GM12878 (cell line): ENCODE results near the gene SMO. TPM values are rescaled to one million over a fixed set of nuclear protein-coding genes. Genes with fewer than 3 reads are reported as not detected.

Source experiments
- ATAC-seq: fragments of 200-7000 bp; cut with Tn5 transposase; 3 replicates; pipeline ENCODE4 v1.9.1; 2020; ENCODE audit warnings: mild to moderate bottlenecking, moderate library complexity
- BruUV-seq: library from RNA; stranded (reverse); fragments of 400-500 nt; replicated peaks from 2 replicates; lab custom pipeline; 2021; lab: Mats Ljungman, UMichigan
- CTCF ChIA-PET: fragments of 300-600 bp; sonication (Branson Sonifier 250); formaldehyde crosslinking; extraction: SDS; loops from one replicate; lab custom pipeline; 2021; ENCODE audit warnings: inconsistent platforms; lab: Yijun Ruan, JAX
- POLR2A ChIA-PET: fragments of 350-600 bp; formaldehyde crosslinking; extraction: SDS; loops from one replicate; lab custom pipeline; 2021; ENCODE audit warnings: inconsistent platforms; lab: Charles Lee
- RAD21 ChIA-PET: fragments of 300-600 bp; sonication (Branson Sonifier 250); formaldehyde crosslinking; loops from one replicate; lab custom pipeline; 2023; ENCODE audit warnings: antibody characterized with exemption; ENCODE audit not compliant: unreplicated experiment; lab: Charles Lee
- SMC1A ChIA-PET: fragments of 300-600 bp; sonication (Branson Sonifier 250); formaldehyde crosslinking; loops from one replicate; lab custom pipeline; 2023; ENCODE audit not compliant: unreplicated experiment, uncharacterized antibody; lab: Charles Lee
- DNase-seq: peaks from one replicate; pipeline ENCODE4 v3.0.0-alpha.2; 2011; ENCODE audit warnings: low read depth, low spot score
- FAIRE-seq: peaks from 3 replicates; lab custom pipeline; 2011; peaks lifted over from hg19 to GRCh38; lab: Jason Lieb, UNC
- H2AFZ ChIP-seq: 2 replicates; pipeline ENCODE4 v1.6.0; 2011; ENCODE audit warnings: low read depth, low read length, control low read depth; ENCODE audit not compliant: control insufficient read depth
- H3K27ac ChIP-seq: 2 replicates; pipeline ENCODE4 v1.5.1; 2011; ENCODE audit warnings: control low read depth; ENCODE audit not compliant: control insufficient read depth, insufficient read depth
- H3K27me3 ChIP-seq, 2 experiments: replicated peaks in 1 of 2; 2 replicates each; pipeline versions ENCODE4 v1.6.0 to v1.6.1; 2011; ENCODE audit warnings: low read length in 1 of 2; ENCODE audit not compliant: control insufficient read depth in 2 of 2, insufficient read depth in 2 of 2
- H3K36me3 ChIP-seq, 2 experiments: 2 replicates each; pipeline ENCODE4 v1.5.1; 2011; ENCODE audit warnings: low read length in 1 of 2; ENCODE audit not compliant: control insufficient read depth in 2 of 2, insufficient read depth in 2 of 2
- H3K4me1 ChIP-seq: 2 replicates; pipeline ENCODE4 v1.6.1; 2011; ENCODE audit warnings: mild to moderate bottlenecking, low read length, moderate library complexity, mixed read lengths; ENCODE audit not compliant: control insufficient read depth, insufficient read depth
- H3K4me2 ChIP-seq: 2 replicates; pipeline ENCODE4 v1.6.0; 2011; ENCODE audit warnings: control low read depth; ENCODE audit not compliant: control insufficient read depth, insufficient read depth
- H3K4me3 ChIP-seq: fragments of 200-600 bp; sonication (generic); 2 replicates; pipeline ENCODE4 v1.5.1; 2016
- H3K79me2 ChIP-seq: 2 replicates; pipeline ENCODE4 v1.6.0; 2011; ENCODE audit warnings: low read length; ENCODE audit not compliant: control insufficient read depth, insufficient read depth
- H3K9ac ChIP-seq: 2 replicates; pipeline ENCODE4 v1.8.0; 2011; ENCODE audit warnings: low read length, control low read depth, mixed read lengths; ENCODE audit not compliant: control insufficient read depth, insufficient read depth
- H3K9me3 ChIP-seq: replicated peaks from 3 replicates; pipeline ENCODE4 v1.5.1; 2011; ENCODE audit warnings: mild to moderate bottlenecking, low read length; ENCODE audit not compliant: control insufficient read depth, insufficient read depth
- H4K20me1 ChIP-seq: 2 replicates; pipeline ENCODE4 v1.6.0; 2011; ENCODE audit not compliant: control insufficient read depth, insufficient read depth
- ATF2 ChIP-seq: IDR thresholded peaks from 2 replicates; pipeline ENCODE4 v1.6.1; 2012; ENCODE audit warnings: low read length, inconsistent platforms
- CEBPB ChIP-seq, 2 experiments: fragments of 150-350 bp in 1 of 2; IDR thresholded peaks; 2 replicates each; pipeline ENCODE4 v1.6.1; 2012 to 2014; ENCODE audit warnings: low read depth in 2 of 2, low read length in 2 of 2, borderline replicate concordance in 1 of 2, inconsistent platforms in 1 of 2
- DPF2 ChIP-seq: fragments of 450-650 bp; IDR thresholded peaks from 2 replicates; pipeline ENCODE4 v1.6.1; 2017; ENCODE audit warnings: mild to moderate bottlenecking
- FOXK2 ChIP-seq: fragments of 450-650 bp; IDR thresholded peaks from 2 replicates; pipeline ENCODE4 v1.6.1; 2017; ENCODE audit warnings: mild to moderate bottlenecking, moderate library complexity
- HCFC1 ChIP-seq: fragments of 150-350 bp; IDR thresholded peaks from 2 replicates; pipeline ENCODE4 v1.6.1; 2014; ENCODE audit warnings: low read length
- HSF1 ChIP-seq: fragments of 150-350 bp; IDR thresholded peaks from 2 replicates; pipeline ENCODE4 v1.6.1; 2014; ENCODE audit warnings: mild to moderate bottlenecking, low read depth, low read length
- MTA2 ChIP-seq: fragments of 450-650 bp; IDR thresholded peaks from 2 replicates; pipeline ENCODE4 v1.6.1; 2016; ENCODE audit warnings: low read depth, mild to moderate bottlenecking, moderate library complexity
- NFYA ChIP-seq: IDR thresholded peaks from 2 replicates; pipeline ENCODE4 v1.6.1; 2011; ENCODE audit warnings: low read depth, mild to moderate bottlenecking, low read length, improper control_type of control experiment, borderline replicate concordance
- SIN3A ChIP-seq: IDR thresholded peaks from 2 replicates; pipeline ENCODE4 v1.6.1; 2012; ENCODE audit warnings: low read depth, low read length, improper control_type of control experiment
- SREBF1 ChIP-seq: IDR thresholded peaks from 2 replicates; pipeline ENCODE4 v1.6.1; 2012; ENCODE audit warnings: mild to moderate bottlenecking, low read length
- TAF1 ChIP-seq: IDR thresholded peaks from 2 replicates; pipeline ENCODE4 v1.6.1; 2011; ENCODE audit warnings: mild to moderate bottlenecking, low read depth, low read length, borderline replicate concordance
- YBX1 ChIP-seq: fragments of 450-650 bp; IDR thresholded peaks from 2 replicates; pipeline ENCODE4 v1.6.1; 2016; ENCODE audit warnings: antibody characterized with exemption
- YY1 ChIP-seq: IDR thresholded peaks from 2 replicates; pipeline ENCODE4 v1.6.1; 2011; ENCODE audit warnings: low read depth, mild to moderate bottlenecking, low read length
- ZBTB11 ChIP-seq: fragments of 450-650 bp; formaldehyde crosslinking; IDR thresholded peaks from 2 replicates; pipeline ENCODE4 v1.5.0; 2022; ENCODE audit warnings: mild to moderate bottlenecking, missing genetic modification characterization
- WGBS: methylation state at CpG from one replicate; pipeline ENCODE4 v1.1.6; 2016; ENCODE audit warnings: low lambda C conversion rate; ENCODE audit not compliant: insufficient replicate concordance, insufficient coverage; ENCODE audit errors: missing lambda C conversion rate; 5-methylcytosine and 5-hydroxymethylcytosine counted together
- in situ Hi-C: fragments of 300-500 bp; cut with MboI; formaldehyde crosslinking; loops from 9 replicates; pipeline ENCODE4 v1.14.3; 2018; ENCODE audit warnings: mixed read lengths
- intact Hi-C: fragments of 100-400 bp; cut with micrococcal nuclease; formaldehyde crosslinking; loops from one replicate; pipeline ENCODE4 v1.14.2; 2022; ENCODE audit not compliant: unreplicated experiment
- polyA plus RNA-seq, 11 experiments: library from polyadenylated mRNA; depleted of rRNA in 4 of 11; unstranded in 6 of 11; stranded (reverse) in 5 of 11; fragments of >200 nt; fragmentation: Nextera tagmentation in 4 of 11; fragmentation: Illumina TruSeq in 1 of 11; extraction: Ambion mirVana in 4 of 11; extraction: Trizol in 1 of 11; gene quantifications; 1 replicate in 1 of 11; 2 replicates in 10 of 11; pipeline versions ENCODE4 v1.2.1 to v1.2.3, GENCODE V29; 2011 to 2016; ENCODE audit warnings: inconsistent platforms in 2 of 11, missing spikeins in 2 of 11, low read depth in 1 of 11
- total RNA-seq, 4 experiments: library from RNA; depleted of rRNA in 3 of 4; stranded (reverse); fragments of >200 nt in 3 of 4; fragmentation: Illumina TruSeq in 1 of 4; extraction: Trizol in 1 of 4; gene quantifications; 2 replicates each; pipeline versions ENCODE4 v1.2.1 to v1.2.3, GENCODE V29; 2013 to 2021

SMO gene
- total and polyA plus RNA-seq, 10 of the 15 experiments (the other 5 are each of a cell fraction or from before 2014, with no cell fraction given) = 0.40 to 11.2 (median 2.6) TPM

GRCh38 chr7:129257168-129257567 lies 68.7 kb downstream of the SMO start (continued):
- TF ChIP-seq ZBTB11 (CRISPR knock-in tag) (no peak), SREBF1 (no peak), FOXK2 (no peak), ATF2 (no peak)

GRCh38 chr7:129258649-129259389 lies 70.4 kb downstream of the SMO start:
- ChIA-PET SMC1A (interaction anchor here (0.6 to 1.3 kb wide), 3 partner anchors 30 to 34 kb away, joined by 3 read pairs; no protein-coding TSS in a partner anchor), RAD21 (no interaction called here), CTCF (interaction anchor here (1.2 to 1.9 kb wide), 2 partner anchors 13 to 40 kb away, joined by 3 to 15 read pairs; no protein-coding TSS in a partner anchor), POLR2A (no interaction called here)
- ATAC-seq (no peak), DNase-seq (no peak), FAIRE-seq (no peak)
- Histone ChIP-seq H4K20me1 (no peaks in the 10 kb centered on the region), H3K9ac (no peak overlapping the region), H2AFZ (peak overlapping the region; percentile 18), H3K27ac (no peak overlapping the region), H3K4me3 (no peak overlapping the region), H3K4me2 (peak overlapping the region; percentile 66), H3K9me3 (no peaks in the 10 kb centered on the region), H3K4me1 (peaks cover 3% of the 10 kb centered on the region; the same call in 1 of the 2 replicates), H3K27me3 (no peaks in the 10 kb centered on the region), H3K79me2 (no peaks in the 10 kb centered on the region), H3K36me3 (no peaks in the 10 kb centered on the region)
- in situ Hi-C loops (no loop called here), intact Hi-C loops (no loop called here)
- BruUV-seq = no TSS peak
- WGBS = 61% methylated on average over 4 of the region's 4 CpGs
- TF ChIP-seq CEBPB (IDR thresholded peaks at IDR 0.05; ENCODE audit: borderline replicate concordance in 1 of 2, low read depth in 2 of 2, low read length in 2 of 2) (no peak), TAF1 (no peak), SIN3A (no peak), FOXK2 (no peak), NFYA (no peak), DPF2 (no peak), HSF1 (no peak), SREBF1 (no peak), HCFC1 (no peak), MTA2 (no peak), YBX1 (no peak), YY1 (no peak)
